ENCODE results near the gene IVD. TPM values are rescaled to one million over a fixed set of nuclear protein-coding genes. Genes with fewer than 3 reads are reported as not detected.
A peak's percentile ranks its signal among the peaks of the same experiment; 100 is the strongest.

Gene IVD
- total RNA-seq, 1 experiment from 2014 or later: 51.8 TPM

DNA sequence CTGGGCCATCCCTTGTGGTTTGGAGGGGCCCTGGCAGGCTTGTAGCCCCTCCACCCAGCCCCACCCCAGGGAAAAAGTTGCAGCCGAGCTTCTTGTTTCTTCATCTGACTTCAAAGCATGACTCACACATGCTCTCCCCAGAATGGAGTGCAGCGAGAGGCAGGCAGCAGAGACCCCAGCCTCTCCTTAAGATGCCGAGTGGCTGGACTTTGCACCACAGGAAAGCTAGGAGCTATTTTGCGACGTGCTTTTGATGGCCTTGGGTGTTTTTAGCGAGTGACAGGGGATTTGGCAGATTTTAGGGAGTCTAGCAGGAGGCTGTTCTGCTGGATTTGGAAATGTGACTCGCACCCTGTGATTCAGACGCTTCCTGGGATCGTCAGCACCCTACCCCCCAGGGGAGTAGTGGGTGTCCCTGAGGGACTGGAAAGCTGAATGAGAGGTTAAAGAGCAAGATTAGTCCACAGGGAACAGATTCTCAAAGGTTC lies 49.4 kb downstream of the IVD start:
- CTCF ChIA-PET: no interaction called here
- POLR2A ChIA-PET (ENCODE audit: low non-redundant PET): no interaction called here
- TF ChIP-seq EZH2 (IDR thresholded peaks at IDR 0.05; ENCODE audit: borderline replicate concordance, low read depth, low read length, poor library complexity, severe bottlenecking): no peak
- TF ChIP-seq, protein P1, sequence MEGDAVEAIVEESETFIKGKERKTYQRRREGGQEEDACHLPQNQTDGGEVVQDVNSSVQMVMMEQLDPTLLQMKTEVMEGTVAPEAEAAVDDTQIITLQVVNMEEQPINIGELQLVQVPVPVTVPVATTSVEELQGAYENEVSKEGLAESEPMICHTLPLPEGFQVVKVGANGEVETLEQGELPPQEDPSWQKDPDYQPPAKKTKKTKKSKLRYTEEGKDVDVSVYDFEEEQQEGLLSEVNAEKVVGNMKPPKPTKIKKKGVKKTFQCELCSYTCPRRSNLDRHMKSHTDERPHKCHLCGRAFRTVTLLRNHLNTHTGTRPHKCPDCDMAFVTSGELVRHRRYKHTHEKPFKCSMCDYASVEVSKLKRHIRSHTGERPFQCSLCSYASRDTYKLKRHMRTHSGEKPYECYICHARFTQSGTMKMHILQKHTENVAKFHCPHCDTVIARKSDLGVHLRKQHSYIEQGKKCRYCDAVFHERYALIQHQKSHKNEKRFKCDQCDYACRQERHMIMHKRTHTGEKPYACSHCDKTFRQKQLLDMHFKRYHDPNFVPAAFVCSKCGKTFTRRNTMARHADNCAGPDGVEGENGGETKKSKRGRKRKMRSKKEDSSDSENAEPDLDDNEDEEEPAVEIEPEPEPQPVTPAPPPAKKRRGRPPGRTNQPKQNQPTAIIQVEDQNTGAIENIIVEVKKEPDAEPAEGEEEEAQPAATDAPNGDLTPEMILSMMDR (conservative IDR thresholded peaks at IDR 0.05; ENCODE audit: low read depth, low read length): no peak
- H3K4me3 ChIP-seq (ENCODE audit: low read depth, low read length, poor library complexity, severe bottlenecking): no peak overlapping the region
- H3K4me1 ChIP-seq (ENCODE audit: insufficient read depth, low read length, poor library complexity, severe bottlenecking): peaks cover 12% of the 10 kb centered on the region
- H3K27me3 ChIP-seq (replicated peaks; ENCODE audit: insufficient read depth, low read depth, low read length, poor library complexity): no peaks in the 10 kb centered on the region
- H3K9me3 ChIP-seq (ENCODE audit: low read depth, low read length, poor library complexity, severe bottlenecking): no peaks in the 10 kb centered on the region
- H3K36me3 ChIP-seq (ENCODE audit: insufficient read depth, low read length, poor library complexity, severe bottlenecking): peaks cover 3% of the 10 kb centered on the region
- no peak for DNase-seq (ENCODE audit: low spot score)
- intact Hi-C loops (cut with micrococcal nuclease; ENCODE audit: unreplicated experiment): no loop called here
- no TSS peak for BruUV-seq (replicated peaks)
- H3K27ac ChIP-seq (ENCODE audit: low read depth, low read length, poor library complexity, severe bottlenecking): peak overlapping the region; percentile 37

DNA sequence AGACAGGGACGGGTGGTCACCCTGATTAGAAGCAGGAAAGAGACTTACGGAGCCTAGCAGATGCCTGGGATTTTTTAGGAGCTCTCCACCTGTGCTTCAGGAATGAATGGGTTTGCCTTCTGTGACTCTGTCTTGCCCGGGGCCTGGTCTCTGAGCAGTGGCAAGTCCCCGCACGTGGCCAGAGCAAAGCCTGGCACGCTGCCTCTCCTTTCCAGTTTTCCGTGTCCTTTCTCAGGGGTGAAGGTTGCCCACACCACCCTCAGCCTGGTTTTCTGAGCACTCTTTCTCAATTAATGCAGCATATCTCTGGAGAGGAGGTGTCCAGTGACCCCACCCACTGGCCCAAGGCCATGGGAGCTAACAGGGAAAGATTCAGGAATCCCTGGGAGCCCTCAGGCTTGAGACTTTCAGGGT lies 50.7 kb downstream of the IVD start:
- Histone ChIP-seq H3K27ac (ENCODE audit: low read depth, low read length, poor library complexity, severe bottlenecking) (no peak overlapping the region), H3K36me3 (ENCODE audit: insufficient read depth, low read length, poor library complexity, severe bottlenecking) (peaks cover 3% of the 10 kb centered on the region), H3K27me3 (replicated peaks; ENCODE audit: insufficient read depth, low read depth, low read length, poor library complexity) (no peaks in the 10 kb centered on the region), H3K4me1 (ENCODE audit: insufficient read depth, low read length, poor library complexity, severe bottlenecking) (peaks cover 9% of the 10 kb centered on the region), H3K9me3 (ENCODE audit: low read depth, low read length, poor library complexity, severe bottlenecking) (no peaks in the 10 kb centered on the region), H3K4me3 (ENCODE audit: low read depth, low read length, poor library complexity, severe bottlenecking) (no peak overlapping the region)
- BruUV-seq (replicated peaks): no TSS peak
- intact Hi-C loops (cut with micrococcal nuclease; ENCODE audit: unreplicated experiment): no loop called here
- DNase-seq (ENCODE audit: low spot score): no peak
- ChIA-PET CTCF (no interaction called here), POLR2A (ENCODE audit: low non-redundant PET) (interaction anchor here (0.6 kb wide), 1 partner anchor 59 kb away, joined by 18 read pairs; no protein-coding TSS in a partner anchor)
- TF ChIP-seq EZH2 (IDR thresholded peaks at IDR 0.05; ENCODE audit: borderline replicate concordance, low read depth, low read length, poor library complexity, severe bottlenecking): no peak
- TF ChIP-seq, protein P1 (conservative IDR thresholded peaks at IDR 0.05; ENCODE audit: low read depth, low read length): no peak

DNA sequence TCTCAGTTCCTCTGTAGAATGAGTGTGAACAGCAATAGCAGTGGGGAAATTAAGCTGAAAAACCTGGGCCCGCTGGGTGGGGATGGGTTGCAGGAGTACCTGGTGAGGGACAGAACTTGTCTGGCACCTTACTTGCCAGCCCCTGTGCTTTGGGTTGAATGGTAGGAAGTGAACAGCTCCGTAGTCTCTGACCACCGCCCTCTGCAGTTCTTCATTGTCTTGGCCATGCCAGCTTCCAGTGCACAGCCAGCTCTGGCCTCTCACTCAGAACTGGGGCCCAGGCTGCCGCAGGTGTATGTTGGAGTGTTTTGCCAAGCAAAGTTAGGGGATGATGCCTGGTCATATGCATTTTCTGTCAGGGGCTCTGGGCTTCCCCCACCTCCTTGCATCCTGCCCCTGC lies 51.1 kb downstream of the IVD start:
- CTCF ChIA-PET: no interaction called here
- Histone ChIP-seq H3K36me3 (ENCODE audit: insufficient read depth, low read length, poor library complexity, severe bottlenecking) (peaks cover 3% of the 10 kb centered on the region), H3K9me3 (ENCODE audit: low read depth, low read length, poor library complexity, severe bottlenecking) (no peaks in the 10 kb centered on the region), H3K27ac (ENCODE audit: low read depth, low read length, poor library complexity, severe bottlenecking) (no peak overlapping the region), H3K4me3 (ENCODE audit: low read depth, low read length, poor library complexity, severe bottlenecking) (no peak overlapping the region), H3K27me3 (replicated peaks; ENCODE audit: insufficient read depth, low read depth, low read length, poor library complexity) (no peaks in the 10 kb centered on the region), H3K4me1 (ENCODE audit: insufficient read depth, low read length, poor library complexity, severe bottlenecking) (peaks cover 9% of the 10 kb centered on the region)
- no TSS peak for BruUV-seq (replicated peaks)
- DNase-seq (ENCODE audit: low spot score): no peak
- no peak for TF ChIP-seq EZH2 (IDR thresholded peaks at IDR 0.05; ENCODE audit: borderline replicate concordance, low read depth, low read length, poor library complexity, severe bottlenecking)
- TF ChIP-seq, protein P1 (conservative IDR thresholded peaks at IDR 0.05; ENCODE audit: low read depth, low read length): no peak
- intact Hi-C loops (cut with micrococcal nuclease; ENCODE audit: unreplicated experiment): no loop called here
- POLR2A ChIA-PET (ENCODE audit: low non-redundant PET): interaction anchor here (0.6 kb wide), 1 partner anchor 59 kb away, joined by 18 read pairs; no protein-coding TSS in a partner anchor
